CD8-positive, alpha-beta memory T cell (primary cell): ENCODE results near the gene NOC4L. TPM values are rescaled to one million over a fixed set of nuclear protein-coding genes. Genes with fewer than 3 reads are reported as not detected.

ENCODE experiments used
- CTCF ChIA-PET: fragments of 350-600 bp; sonication (Branson Sonifier 250); formaldehyde crosslinking; loops from one replicate; lab custom pipeline; 2021; ENCODE audit warnings: antibody characterized with exemption; lab: Charles Lee
- POLR2A ChIA-PET: fragments of 350-600 bp; sonication (Branson Sonifier 250); formaldehyde crosslinking; loops from one replicate; lab custom pipeline; 2021; ENCODE audit warnings: antibody characterized with exemption; lab: Charles Lee
- DNase-seq, 5 donors: peaks; one replicate each; pipeline versions ENCODE4 v3.0.0 to v3.0.0-alpha.2; 2020 to 2022; ENCODE audit warnings: mixed read lengths in 1 of 5
- H3K27ac ChIP-seq: one replicate; pipeline ENCODE4 v1.7.0; 2013; ENCODE audit warnings: low read depth, mild to moderate bottlenecking, low read length, moderate library complexity
- H3K27me3 ChIP-seq: 2 replicates; pipeline ENCODE4 v1.7.0; 2013; ENCODE audit warnings: low read length, mild to moderate bottlenecking; ENCODE audit not compliant: insufficient read depth, poor library complexity, severe bottlenecking
- H3K36me3 ChIP-seq: 2 replicates; pipeline ENCODE4 v1.7.0; 2013; ENCODE audit warnings: mild to moderate bottlenecking, low read length, moderate library complexity; ENCODE audit not compliant: insufficient read depth
- H3K4me1 ChIP-seq: 2 replicates; pipeline ENCODE4 v1.7.0; 2013; ENCODE audit warnings: mild to moderate bottlenecking, low read length, moderate library complexity; ENCODE audit not compliant: insufficient read depth
- H3K4me3 ChIP-seq: 2 replicates; pipeline ENCODE4 v1.7.0; 2013; ENCODE audit warnings: mild to moderate bottlenecking, low read length
- H3K9me3 ChIP-seq: 2 replicates; pipeline ENCODE4 v1.7.0; 2013; ENCODE audit warnings: mild to moderate bottlenecking, low read length
- H3K27ac Mint-ChIP-seq, 8 donors: one replicate each; pipeline ENCODE4 v1.8.0; 2020 to 2021; ENCODE audit warnings: mixed read lengths in 8 of 8, mild to moderate bottlenecking in 6 of 8, inconsistent platforms in 3 of 8, moderate library complexity in 3 of 8
- H3K27me3 Mint-ChIP-seq, 2 donors: one replicate each; pipeline ENCODE4 v1.8.0; 2020 to 2021; ENCODE audit warnings: mixed read lengths in 2 of 2, mild to moderate bottlenecking in 1 of 2, moderate library complexity in 1 of 2
- H3K36me3 Mint-ChIP-seq, 3 donors: one replicate each; pipeline ENCODE4 v1.8.0; 2020 to 2021; ENCODE audit warnings: mixed read lengths in 3 of 3, inconsistent platforms in 1 of 3, mild to moderate bottlenecking in 1 of 3
- H3K4me1 Mint-ChIP-seq, 3 donors: one replicate each; pipeline ENCODE4 v1.8.0; 2020 to 2021; ENCODE audit warnings: mixed read lengths in 3 of 3, inconsistent platforms in 1 of 3, mild to moderate bottlenecking in 1 of 3
- H3K4me3 Mint-ChIP-seq, 7 donors: one replicate each; pipeline ENCODE4 v1.8.0; 2020 to 2021; ENCODE audit warnings: mixed read lengths in 7 of 7, mild to moderate bottlenecking in 6 of 7, moderate library complexity in 4 of 7, inconsistent platforms in 2 of 7
- H3K9me3 Mint-ChIP-seq, 5 donors: one replicate each; pipeline ENCODE4 v1.8.0; 2020 to 2022; ENCODE audit warnings: mixed read lengths in 5 of 5, mild to moderate bottlenecking in 3 of 5, moderate library complexity in 2 of 5, inconsistent platforms in 1 of 5
- polyA plus RNA-seq: library from polyadenylated mRNA; unstranded; fragments of 300-500 nt; fragmentation: Illumina TruSeq; gene quantifications from one replicate; pipeline ENCODE4 v1.2.3, GENCODE V29; 2021
- total RNA-seq, 2 experiments: library from RNA; stranded (reverse); gene quantifications; one replicate each; pipeline ENCODE4 v1.2.3, GENCODE V29; 2021

The NOC4L gene
- total and polyA plus RNA-seq, 3 experiments from 2014 or later: 25.1 to 56.0 (median 55.7) TPM

DNA sequence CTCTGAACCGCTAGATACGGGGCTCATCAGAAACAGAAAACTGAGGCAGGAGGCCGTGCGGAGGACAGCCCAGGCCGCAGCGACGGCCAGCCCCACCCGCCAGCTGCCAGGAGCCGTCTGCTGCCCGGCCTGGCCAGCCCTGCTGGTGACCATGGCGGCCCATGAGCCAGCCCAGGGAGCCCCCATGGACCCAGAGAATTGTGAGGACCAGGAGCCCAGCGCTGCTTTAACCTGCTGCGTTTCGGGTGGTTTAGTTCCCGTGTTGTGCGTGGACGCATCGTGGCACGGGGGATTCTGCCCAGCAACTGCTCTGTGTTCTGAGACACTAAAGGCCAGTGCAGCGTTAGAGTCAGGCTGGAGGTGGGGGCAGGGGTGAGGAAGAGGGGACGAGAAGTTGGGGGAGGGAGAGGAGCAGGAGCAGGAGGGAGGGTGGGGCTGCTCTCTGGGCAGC lies 44.2 kb downstream of the NOC4L start:
- Mint-ChIP-seq H3K36me3 (peaks cover 2 to 6% (median 3%) of the 10 kb centered on the region in 3 donors), H3K27ac (peak overlapping the region in 7 of 8 donors; percentile 25 to 79 (median 38)), H3K27me3 (peaks cover 0 to 4% of the 10 kb centered on the region in 2 donors), H3K4me1 (peaks cover 35 to 65% (median 44%) of the 10 kb centered on the region in 3 donors), H3K4me3 (peak overlapping the region; percentile 68 to 93 (median 86)), H3K9me3 (peaks cover 0 to 8% (median 7%) of the 10 kb centered on the region in 5 donors)
- Histone ChIP-seq H3K4me3 (peak overlapping the region; percentile 82), H3K27ac (no peak overlapping the region), H3K36me3 (no peaks in the 10 kb centered on the region), H3K27me3 (no peaks in the 10 kb centered on the region), H3K4me1 (peaks cover 35% of the 10 kb centered on the region), H3K9me3 (peaks cover 3% of the 10 kb centered on the region)
- no peak for DNase-seq
- ChIA-PET POLR2A (interaction anchor here (1.7 kb wide), 1 partner anchor 9 kb away, joined by 16 read pairs; no protein-coding TSS in a partner anchor), CTCF (interaction anchor here (1.5 to 2.1 kb wide), 3 partner anchors 8 to 25 kb away, joined by 3 to 7 read pairs (median 5); no protein-coding TSS in a partner anchor)

DNA sequence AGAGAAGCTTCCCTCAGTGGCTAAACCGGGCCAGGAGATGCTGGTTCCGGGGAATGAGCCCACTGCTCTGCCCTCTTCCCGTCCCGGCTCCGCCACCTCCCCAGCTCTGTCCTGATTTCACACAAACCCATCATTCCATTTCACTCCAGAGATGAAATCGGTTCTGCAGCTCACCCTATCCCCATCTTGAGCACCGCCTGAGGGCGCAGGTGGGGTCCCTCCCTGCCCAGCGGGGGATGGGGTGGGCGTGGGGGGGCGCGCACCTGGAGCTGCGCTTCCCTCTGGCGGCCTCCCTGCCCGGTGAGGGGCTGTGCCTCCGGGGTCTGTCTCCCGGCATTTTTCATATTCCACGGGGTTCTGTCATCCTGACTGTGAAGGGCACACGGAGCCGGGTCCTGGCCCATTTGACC lies 44.7 kb downstream of the NOC4L start:
- DNase-seq: peak in 1 of 5 donors; percentile 28
- CTCF ChIA-PET: interaction anchor here (1.0 to 2.1 kb wide), 5 partner anchors 9 to 226 kb away, joined by 3 to 7 read pairs (median 4); no protein-coding TSS in a partner anchor
- H3K27me3 Mint-ChIP-seq: peaks cover 0 to 4% of the 10 kb centered on the region in 2 donors
- H3K36me3 Mint-ChIP-seq: peaks cover 2 to 9% (median 3%) of the 10 kb centered on the region in 3 donors
- Histone ChIP-seq H3K27me3 (no peaks in the 10 kb centered on the region), H3K36me3 (no peaks in the 10 kb centered on the region), H3K4me1 (peaks cover 35% of the 10 kb centered on the region), H3K27ac (peak overlapping the region; percentile 54), H3K4me3 (peak overlapping the region; percentile 82), H3K9me3 (peaks cover 7% of the 10 kb centered on the region)
- peak overlapping the region; percentile 89 to 98 (median 97) for H3K27ac Mint-ChIP-seq
- H3K4me1 Mint-ChIP-seq: peaks cover 35 to 65% (median 44%) of the 10 kb centered on the region in 3 donors
- peaks cover 0 to 11% (median 9%) of the 10 kb centered on the region in 5 donors for H3K9me3 Mint-ChIP-seq
- peak overlapping the region; percentile 86 to 95 (median 93) for H3K4me3 Mint-ChIP-seq
- POLR2A ChIA-PET: interaction anchor here (1.2 to 1.7 kb wide), 2 partner anchors 10 to 35 kb away, joined by 3 to 16 read pairs; no protein-coding TSS in a partner anchor

DNA sequence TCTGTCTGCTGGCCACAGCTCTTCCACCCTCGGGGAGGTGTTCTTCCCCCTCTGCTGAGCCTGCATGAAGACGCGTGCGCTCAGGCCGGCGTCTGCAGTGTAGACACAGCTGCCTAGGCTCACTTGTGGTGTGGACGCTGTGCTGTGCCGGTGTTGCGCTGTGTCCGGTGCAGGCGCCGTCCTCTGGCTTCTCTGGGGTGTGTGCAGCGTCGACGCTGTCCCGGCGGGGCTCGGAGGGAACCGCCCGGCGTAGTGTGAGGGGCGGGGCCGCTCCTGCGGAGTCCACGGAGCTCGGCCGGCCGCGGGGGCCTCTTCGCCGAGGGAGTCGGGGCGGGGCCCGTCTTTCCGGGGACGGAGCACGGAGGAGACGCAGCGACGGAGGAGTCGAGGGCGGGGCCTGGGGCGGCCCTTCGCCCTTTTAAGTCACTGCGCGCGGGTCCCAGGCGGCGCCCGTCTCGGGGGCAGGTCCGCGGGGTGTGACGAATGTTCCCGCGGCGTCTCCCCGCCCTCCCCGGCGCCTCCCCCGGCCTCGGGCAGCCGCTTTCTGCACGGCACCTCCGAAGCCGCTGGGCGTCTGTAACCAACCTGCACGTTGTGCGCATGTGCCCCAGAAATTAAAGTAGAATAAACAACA lies 45.2 kb downstream of the NOC4L start:
- H3K9me3 Mint-ChIP-seq: peaks cover 4 to 12% (median 10%) of the 10 kb centered on the region in 5 donors
- Histone ChIP-seq H3K27me3 (no peaks in the 10 kb centered on the region), H3K4me3 (peak overlapping the region; percentile 82), H3K4me1 (peaks cover 35% of the 10 kb centered on the region), H3K9me3 (peaks cover 8% of the 10 kb centered on the region), H3K27ac (peak overlapping the region; percentile 67), H3K36me3 (no peaks in the 10 kb centered on the region)
- peaks cover 4 to 8% (median 4%) of the 10 kb centered on the region in 3 donors for H3K36me3 Mint-ChIP-seq
- CTCF ChIA-PET: interaction anchor here (1.0 to 2.1 kb wide), 6 partner anchors 9 to 225 kb away, joined by 3 to 7 read pairs (median 4); no protein-coding TSS in a partner anchor
- H3K27ac Mint-ChIP-seq: peak overlapping the region; percentile 89 to 98 (median 97)
- POLR2A ChIA-PET: interaction anchor here (0.5 to 1.7 kb wide), 3 partner anchors 10 to 370 kb away, joined by 3 to 16 read pairs (median 3); no protein-coding TSS in a partner anchor
- H3K4me3 Mint-ChIP-seq: peak overlapping the region; percentile 86 to 95 (median 93)
- DNase-seq: peak; percentile 90 to 96 (median 94)
- H3K27me3 Mint-ChIP-seq: peaks cover 0 to 4% of the 10 kb centered on the region in 2 donors
- peaks cover 32 to 65% (median 44%) of the 10 kb centered on the region in 3 donors for H3K4me1 Mint-ChIP-seq

DNA sequence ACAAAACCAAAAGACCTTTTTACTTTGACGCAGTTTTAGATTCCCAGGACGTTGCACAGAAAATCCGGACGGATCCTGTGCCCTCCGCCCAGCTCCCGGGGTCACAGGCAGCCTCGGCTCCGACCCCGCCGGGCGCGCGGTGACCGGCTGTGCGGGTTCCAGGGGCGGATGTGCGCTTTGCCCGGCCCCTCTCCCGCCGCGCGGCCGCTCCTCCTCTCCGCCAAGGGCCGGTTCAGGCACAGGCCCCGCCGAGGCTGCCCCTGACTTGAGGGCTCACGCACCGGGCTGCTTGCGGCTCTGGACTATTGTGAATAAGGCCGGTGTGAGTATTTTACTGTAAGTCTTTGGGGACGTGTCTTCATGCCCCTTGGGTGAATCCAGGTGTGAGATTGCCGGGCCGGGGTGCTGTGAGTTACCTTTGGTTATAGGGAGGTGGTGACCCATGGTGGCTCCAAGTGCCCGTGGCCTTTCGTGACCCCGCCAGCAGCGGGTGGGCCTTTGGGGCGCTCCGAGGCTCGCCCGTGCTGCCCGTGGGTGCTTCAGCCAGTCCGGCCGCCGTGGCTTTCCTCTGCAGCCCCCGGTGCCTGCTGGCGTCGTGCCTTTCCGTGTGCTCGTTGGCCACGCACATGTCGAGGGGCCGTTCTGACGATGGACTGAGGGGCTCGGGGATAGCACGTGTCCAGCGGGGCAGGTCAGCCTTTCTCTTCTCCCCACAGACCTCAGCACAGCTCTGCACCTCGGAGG lies 45.9 kb downstream of the NOC4L start:
- peaks cover 4 to 12% (median 10%) of the 10 kb centered on the region in 5 donors for H3K9me3 Mint-ChIP-seq
- H3K4me3 Mint-ChIP-seq: peak overlapping the region; percentile 86 to 95 (median 93)
- ChIA-PET CTCF (interaction anchor here (1.0 to 2.1 kb wide), 5 partner anchors 11 to 224 kb away, joined by 3 to 7 read pairs (median 4); no protein-coding TSS in a partner anchor), POLR2A (interaction anchor here (0.5 to 1.7 kb wide), 3 partner anchors 11 to 369 kb away, joined by 3 to 16 read pairs (median 3); no protein-coding TSS in a partner anchor)
- peak overlapping the region; percentile 76 for H3K4me3 ChIP-seq
- H3K9me3 ChIP-seq: peaks cover 8% of the 10 kb centered on the region
- peaks cover 32% of the 10 kb centered on the region for H3K4me1 ChIP-seq
- peaks cover 4 to 8% (median 4%) of the 10 kb centered on the region in 3 donors for H3K36me3 Mint-ChIP-seq
- DNase-seq: no peak
- H3K27ac ChIP-seq: peak overlapping the region; percentile 67
- no peaks in the 10 kb centered on the region for H3K27me3 ChIP-seq
- peak overlapping the region; percentile 89 to 97 (median 92) for H3K27ac Mint-ChIP-seq
- no peaks in the 10 kb centered on the region for H3K36me3 ChIP-seq
- peaks cover 31 to 63% (median 42%) of the 10 kb centered on the region in 3 donors for H3K4me1 Mint-ChIP-seq
- peaks cover 0 to 2% of the 10 kb centered on the region in 2 donors for H3K27me3 Mint-ChIP-seq

DNA sequence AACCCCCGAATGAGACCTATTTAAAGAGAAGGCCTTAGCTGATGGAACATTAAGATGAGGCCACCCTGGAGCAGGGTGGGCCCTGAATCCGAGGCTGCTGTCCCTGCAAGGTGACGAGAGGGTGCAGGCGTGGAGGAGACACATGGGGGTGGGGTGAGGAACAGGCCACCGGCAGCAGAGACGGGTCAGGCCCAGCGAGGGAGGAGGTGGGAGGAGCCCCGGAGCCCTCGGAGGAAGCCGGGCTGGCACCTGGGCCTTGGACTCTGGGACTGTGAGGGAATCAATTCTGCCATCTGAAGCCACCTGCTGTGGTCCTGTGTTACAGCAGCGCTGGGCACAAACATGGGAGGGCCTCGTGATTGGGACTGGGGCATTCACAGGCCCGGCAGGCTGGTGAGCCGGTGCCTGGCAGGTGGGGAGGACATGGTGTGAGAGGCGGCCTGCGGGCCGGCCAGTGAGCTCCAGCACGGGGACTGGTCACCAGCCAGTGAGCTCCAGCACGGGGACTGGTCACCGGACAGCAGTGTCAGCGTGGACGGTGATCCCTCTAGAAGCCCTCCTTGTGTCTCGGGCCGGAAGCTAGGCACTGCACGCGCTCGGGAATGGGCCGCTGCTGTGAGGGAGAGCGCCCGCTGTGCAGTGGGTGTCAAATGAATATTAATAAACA lies 46.7 kb downstream of the NOC4L start:
- Mint-ChIP-seq H3K4me1 (peaks cover 26 to 56% (median 34%) of the 10 kb centered on the region in 3 donors), H3K36me3 (peaks cover 2 to 8% (median 4%) of the 10 kb centered on the region in 3 donors), H3K9me3 (peaks cover 4 to 9% (median 8%) of the 10 kb centered on the region in 5 donors), H3K4me3 (peak overlapping the region; percentile 36 to 93 (median 75)), H3K27ac (peak overlapping the region in 4 of 8 donors; percentile 23 to 86 (median 64)), H3K27me3 (no peaks in the 10 kb centered on the region)
- Histone ChIP-seq H3K36me3 (no peaks in the 10 kb centered on the region), H3K9me3 (peaks cover 8% of the 10 kb centered on the region), H3K27me3 (no peaks in the 10 kb centered on the region), H3K4me3 (no peak overlapping the region), H3K27ac (no peak overlapping the region), H3K4me1 (peaks cover 24% of the 10 kb centered on the region)
- no peak for DNase-seq
- ChIA-PET CTCF (interaction anchor here (0.6 kb wide), 1 partner anchor 37 kb away, joined by 3 read pairs; no protein-coding TSS in a partner anchor), POLR2A (no interaction called here)

DNA sequence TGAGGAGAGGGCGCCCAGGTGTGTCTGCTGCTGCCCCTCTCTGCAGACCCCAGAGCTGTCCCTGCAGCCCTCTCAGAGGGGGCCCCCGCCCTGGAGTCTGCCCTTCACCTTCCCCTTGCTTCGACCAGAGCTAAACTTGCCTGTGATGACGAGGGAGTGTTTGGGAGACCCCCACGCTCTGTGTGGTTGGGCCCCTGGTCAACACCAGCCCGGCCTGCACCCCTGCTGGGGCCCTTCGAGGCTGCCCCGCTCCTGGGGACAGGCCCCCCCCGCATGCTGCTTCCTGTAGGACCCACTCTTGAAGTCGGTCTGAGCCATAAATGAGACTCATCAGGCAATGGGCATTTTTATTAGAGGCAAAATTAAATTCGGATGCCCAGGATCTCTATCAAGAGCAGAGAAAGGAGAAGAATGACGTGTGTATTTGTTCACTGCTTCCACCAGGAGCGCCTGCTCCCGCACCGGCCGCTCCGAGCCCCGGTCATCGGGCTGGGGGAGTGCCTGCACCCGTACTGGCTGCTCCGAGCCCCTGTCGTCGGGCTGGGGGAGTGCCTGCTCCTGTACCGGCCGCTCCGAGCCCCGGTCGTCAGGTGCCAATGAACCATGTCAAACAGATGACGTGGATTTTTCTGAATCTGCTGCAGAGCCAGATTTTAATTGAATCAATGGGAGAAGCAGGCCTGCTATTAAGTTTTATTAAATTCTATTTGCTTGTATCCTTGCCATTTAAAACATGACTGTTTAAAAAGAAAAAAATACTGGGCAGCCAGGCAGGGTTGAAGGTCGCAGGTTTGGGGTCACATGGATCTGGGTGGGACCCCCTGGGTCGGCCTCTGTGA lies 47.7 kb downstream of the NOC4L start:
- CTCF ChIA-PET: no interaction called here
- H3K4me1 Mint-ChIP-seq: peaks cover 18 to 46% (median 25%) of the 10 kb centered on the region in 3 donors

More for the DNA sequence above, 47.7 kb downstream of the NOC4L start:
- Histone ChIP-seq H3K36me3 (no peaks in the 10 kb centered on the region), H3K4me3 (no peak overlapping the region), H3K27ac (no peak overlapping the region), H3K9me3 (peaks cover 8% of the 10 kb centered on the region), H3K4me1 (peaks cover 15% of the 10 kb centered on the region), H3K27me3 (no peaks in the 10 kb centered on the region)
- Mint-ChIP-seq H3K9me3 (peaks cover 4 to 9% (median 8%) of the 10 kb centered on the region in 5 donors), H3K27me3 (no peaks in the 10 kb centered on the region), H3K4me3 (peak overlapping the region in 3 of 7 donors; percentile 41 to 61 (median 48)), H3K27ac (peak overlapping the region in 1 of 8 donors; percentile 54), H3K36me3 (peaks cover 2 to 8% (median 4%) of the 10 kb centered on the region in 3 donors)
- POLR2A ChIA-PET: no interaction called here
- DNase-seq: no peak
